CD4-positive, alpha-beta T cell treated with Interleukin-2 at 100 ng/mL for 4 hours (primary cell): ENCODE results near the gene ETV6.

Experiments
- DNase-seq: peaks from one replicate; pipeline ENCODE4 v3.0.0-alpha.2; 2020; ENCODE audit warnings: low spot score

The ETV6 gene

GRCh38 chr12:11741434-11742092 lies 92.1 kb downstream of the ETV6 start:
- no peak for DNase-seq

GRCh38 chr12:11743423-11744409 lies 94.2 kb downstream of the ETV6 start:
- DNase-seq, result no peak

GRCh38 chr12:11744410-11744801 lies 94.9 kb downstream of the ETV6 start:
- DNase-seq, result no peak

- DNase-seq, result no peak
These were observed 95.6 kb downstream of the ETV6 start for GRCh38 chr12:11745113-11745512.

GRCh38 chr12:11746024-11746771 lies 96.7 kb downstream of the ETV6 start:
- DNase-seq, result no peak

GRCh38 chr12:11746940-11747716 lies 97.7 kb downstream of the ETV6 start:
- DNase-seq, result no peak

GRCh38 chr12:11747969-11748368 lies 98.5 kb downstream of the ETV6 start:
- DNase-seq, result no peak

- no peak for DNase-seq
These were observed 99.4 kb downstream of the ETV6 start for GRCh38 chr12:11748903-11749302.

GRCh38 chr12:11749943-11750690 lies 100.6 kb downstream of the ETV6 start:
- no peak for DNase-seq

- no peak for DNase-seq
These were observed 103.1 kb downstream of the ETV6 start for GRCh38 chr12:11752403-11753149.

- no peak for DNase-seq
These were observed 103.7 kb downstream of the ETV6 start for GRCh38 chr12:11753150-11753499.

- no peak for DNase-seq
These were observed 104.4 kb downstream of the ETV6 start for GRCh38 chr12:11753826-11754225.

- DNase-seq, result no peak
These were observed 104.8 kb downstream of the ETV6 start for GRCh38 chr12:11754256-11754655.

GRCh38 chr12:11755302-11755930 lies 105.9 kb downstream of the ETV6 start:
- no peak for DNase-seq

- DNase-seq, result no peak
These were observed 106.5 kb downstream of the ETV6 start for GRCh38 chr12:11756022-11756421.

- DNase-seq, result no peak
These were observed 107.0 kb downstream of the ETV6 start for GRCh38 chr12:11756523-11756922.

GRCh38 chr12:11757095-11757494 lies 107.6 kb downstream of the ETV6 start:
- DNase-seq, result no peak

GRCh38 chr12:11757531-11757930 lies 108.1 kb downstream of the ETV6 start:
- no peak for DNase-seq

GRCh38 chr12:11758087-11758486 lies 108.6 kb downstream of the ETV6 start:
- DNase-seq, result no peak
